ENCODE results near the gene EIF4B. TPM values are rescaled to one million over a fixed set of nuclear protein-coding genes. Genes with fewer than 3 reads are reported as not detected.

The EIF4B gene, protein sequence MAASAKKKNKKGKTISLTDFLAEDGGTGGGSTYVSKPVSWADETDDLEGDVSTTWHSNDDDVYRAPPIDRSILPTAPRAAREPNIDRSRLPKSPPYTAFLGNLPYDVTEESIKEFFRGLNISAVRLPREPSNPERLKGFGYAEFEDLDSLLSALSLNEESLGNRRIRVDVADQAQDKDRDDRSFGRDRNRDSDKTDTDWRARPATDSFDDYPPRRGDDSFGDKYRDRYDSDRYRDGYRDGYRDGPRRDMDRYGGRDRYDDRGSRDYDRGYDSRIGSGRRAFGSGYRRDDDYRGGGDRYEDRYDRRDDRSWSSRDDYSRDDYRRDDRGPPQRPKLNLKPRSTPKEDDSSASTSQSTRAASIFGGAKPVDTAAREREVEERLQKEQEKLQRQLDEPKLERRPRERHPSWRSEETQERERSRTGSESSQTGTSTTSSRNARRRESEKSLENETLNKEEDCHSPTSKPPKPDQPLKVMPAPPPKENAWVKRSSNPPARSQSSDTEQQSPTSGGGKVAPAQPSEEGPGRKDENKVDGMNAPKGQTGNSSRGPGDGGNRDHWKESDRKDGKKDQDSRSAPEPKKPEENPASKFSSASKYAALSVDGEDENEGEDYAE
- total RNA-seq (100 to 1,000 TPM; 730 to 777 TPM), polyA plus RNA-seq (100 to 1,000 TPM in 1 of 2 donors, 10 to 100 TPM in 1; 74.2 to 117 TPM)

DNA sequence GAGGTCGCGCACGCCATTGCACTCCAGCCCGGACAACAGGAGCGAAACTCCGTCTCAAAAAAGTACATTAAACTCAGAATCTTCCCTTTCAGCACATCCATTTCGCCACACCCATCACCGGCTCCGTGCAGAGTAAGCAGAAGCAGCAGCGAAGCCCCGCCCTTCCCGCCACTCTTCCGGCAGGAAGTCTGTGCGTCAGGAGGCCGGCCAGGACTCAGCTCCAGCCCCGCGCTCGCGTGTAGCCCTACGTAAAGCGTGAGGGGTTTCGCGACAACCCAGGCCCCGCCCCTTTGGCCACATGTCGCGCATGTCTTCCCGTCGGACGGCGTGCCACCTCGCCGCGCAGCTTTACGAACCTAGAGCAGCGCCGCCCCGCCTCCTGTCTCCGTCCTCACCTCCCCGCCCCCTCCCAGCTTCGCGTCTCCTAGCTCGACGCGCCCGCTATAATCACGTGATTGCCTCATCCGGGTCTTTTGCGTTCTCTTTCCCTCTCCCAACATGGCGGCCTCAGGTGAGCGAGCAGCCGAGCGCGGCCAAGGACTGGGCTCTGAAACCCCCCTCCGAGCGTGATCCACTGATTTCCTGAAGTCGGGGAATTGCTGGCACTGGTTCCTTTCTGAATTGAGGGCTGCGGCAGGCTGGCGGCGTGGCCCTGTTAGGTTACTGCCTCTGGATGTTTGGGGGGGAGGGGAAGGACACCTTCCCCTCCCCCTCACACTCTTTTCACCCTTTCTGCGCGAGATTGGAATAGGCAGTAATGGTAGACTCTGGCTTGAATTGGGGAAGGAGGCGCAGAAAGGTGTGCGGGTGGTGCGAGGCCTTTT is at the start of gene EIF4B:
EIF4B (plus strand) TSS at position 471 of the 824 bp plus-strand sequence; CDS start at position 499, 28 bp downstream.
- intact Hi-C loops (cut with micrococcal nuclease) = loop anchor here (1.0 to 2.0 kb wide), 7 partner anchors 41 to 721 kb away; partner anchors contain the start of genes ATF7, CALCOCO1, CSAD and PFDN5
- ChIA-PET CTCF (ENCODE audit: partially characterized antibody) (interaction anchor here (0.6 to 1.3 kb wide), 5 partner anchors 25 to 669 kb away, joined by 3 to 4 read pairs (median 3); partner anchors contain the start of genes ATP5MC2 and SOAT2), POLR2A (ENCODE audit: partially characterized antibody) (interaction anchor here (0.5 to 2.4 kb wide), 27 partner anchors 8 to 1274 kb away, joined by 3 to 22 read pairs (median 4); partner anchors contain the start of genes AAAS, CBX5, CSAD and HNRNPA1)
- H3K36me3 Mint-ChIP-seq = peaks cover 7 to 33% of the 10 kb centered on the region in 2 donors
- H3K4me1 Mint-ChIP-seq = peaks cover 26 to 58% (median 43%) of the 10 kb centered on the region in 4 donors
- Histone ChIP-seq H3K27me3 (ENCODE audit: insufficient read depth, low read length) (no peaks in the 10 kb centered on the region), H3K4me3 (ENCODE audit: low read length in 2 of 2) (peak within 1 kb of the TSS; percentile 99 to 100), H3K27ac (ENCODE audit: low read depth, low read length) (peak within 1 kb of the TSS; percentile 94), H3K4me1 (ENCODE audit: insufficient read depth, low read length) (peaks cover 51% of the 10 kb centered on the region), H3K9me3 (ENCODE audit: control insufficient read depth in 1 of 2, low read length in 2 of 2) (no peaks in the 10 kb centered on the region), H3K36me3 (ENCODE audit: insufficient read depth, low read length) (peaks cover 11% of the 10 kb centered on the region)
- peak within 1 kb of the TSS; percentile 99 to 100 (median 99) for H3K4me3 Mint-ChIP-seq
- peak; percentile 97 to 100 (median 100) for DNase-seq
- H3K27ac Mint-ChIP-seq = peak within 1 kb of the TSS; percentile 99 to 100 (median 99)
- H3K27me3 Mint-ChIP-seq = no peaks in the 10 kb centered on the region
- H3K9me3 Mint-ChIP-seq = peaks cover 0 to 7% (median 0%) of the 10 kb centered on the region in 8 donors

DNA sequence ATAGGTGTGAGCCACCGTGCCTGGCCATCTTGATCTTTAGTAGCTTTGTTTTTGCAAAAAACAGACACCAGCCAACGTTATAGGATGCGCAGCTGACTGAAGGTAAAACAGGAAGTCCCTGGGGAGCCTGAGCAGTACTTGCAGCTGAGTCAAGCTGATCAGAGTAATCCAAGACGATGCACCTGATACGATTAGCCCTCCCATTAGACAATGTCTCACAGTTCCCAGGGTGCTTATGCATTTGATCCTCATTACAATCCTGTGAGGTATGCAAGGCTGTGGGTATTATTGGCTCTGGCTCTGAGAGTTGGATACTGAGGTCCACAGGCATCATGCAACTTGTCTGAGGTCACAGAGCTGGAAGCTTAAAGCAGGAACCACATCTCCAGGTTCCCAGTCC is 49.3 kb upstream of the EIF4B start:
- no peaks in the 10 kb centered on the region for H3K4me1 ChIP-seq (ENCODE audit: insufficient read depth, low read length)
- CTCF ChIA-PET (ENCODE audit: partially characterized antibody) = interaction anchor here (0.7 to 2.8 kb wide), 5 partner anchors 21 to 77 kb away, joined by 3 to 9 read pairs (median 5); no protein-coding TSS in a partner anchor

DNA sequence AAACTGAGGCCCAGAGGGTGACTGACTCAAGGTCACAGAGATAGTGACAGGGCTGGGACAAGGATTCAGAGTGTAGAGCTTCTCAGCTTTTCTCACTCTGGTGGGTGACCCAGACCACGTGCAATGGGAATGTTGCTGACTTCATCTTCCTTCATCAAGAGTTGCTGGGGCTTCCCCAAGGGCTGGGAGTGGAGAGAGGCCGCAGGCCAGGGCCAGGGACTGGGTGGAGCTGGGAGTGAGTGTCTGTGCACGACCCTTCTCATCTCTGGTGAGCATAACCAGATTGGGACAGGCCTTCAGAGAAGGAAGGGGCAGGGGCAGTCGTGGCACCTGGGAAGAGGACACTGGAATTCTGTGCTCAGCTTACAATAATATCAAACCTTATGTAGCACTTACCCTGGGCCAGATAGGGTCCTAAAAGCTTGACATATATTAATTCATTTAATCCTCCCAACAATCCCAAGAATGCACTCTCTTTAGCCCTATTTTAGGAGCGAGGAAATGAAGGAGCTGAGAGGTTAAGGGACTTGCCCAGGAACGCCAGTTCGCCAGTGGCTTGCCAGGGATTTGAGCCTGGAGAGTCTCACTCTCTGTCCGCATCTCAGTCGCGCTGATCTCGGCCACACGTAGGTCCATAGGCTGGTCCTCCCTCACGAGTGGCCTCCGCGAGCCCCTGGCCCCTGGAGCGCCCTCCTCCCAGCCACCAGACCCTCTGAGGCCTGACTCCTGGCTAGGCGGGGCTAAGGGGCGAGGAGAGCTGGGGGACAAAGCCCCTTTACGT is 41.5 kb upstream of the EIF4B start:
- no peaks in the 10 kb centered on the region for H3K9me3 Mint-ChIP-seq
- ChIA-PET CTCF (ENCODE audit: partially characterized antibody) (interaction anchor here (2.3 to 2.5 kb wide), 2 partner anchors 16 to 80 kb away, joined by 10 read pairs; no protein-coding TSS in a partner anchor), POLR2A (ENCODE audit: partially characterized antibody) (no interaction called here)
- H3K4me3 ChIP-seq (ENCODE audit: low read length in 2 of 2) = no peak overlapping the region
- H3K27me3 Mint-ChIP-seq = peaks cover 7 to 18% of the 10 kb centered on the region in 2 donors
- H3K27ac Mint-ChIP-seq = no peak overlapping the region
- no peak overlapping the region for H3K4me3 Mint-ChIP-seq
- H3K36me3 Mint-ChIP-seq = no peaks in the 10 kb centered on the region
- no peaks in the 10 kb centered on the region for H3K4me1 ChIP-seq (ENCODE audit: insufficient read depth, low read length)
- intact Hi-C loops (cut with micrococcal nuclease) = no loop called here
- no peak for DNase-seq
- H3K4me1 Mint-ChIP-seq = no peaks in the 10 kb centered on the region
- no peaks in the 10 kb centered on the region for H3K27me3 ChIP-seq (ENCODE audit: insufficient read depth, low read length)
- H3K27ac ChIP-seq (ENCODE audit: low read depth, low read length) = no peak overlapping the region
- no peaks in the 10 kb centered on the region for H3K36me3 ChIP-seq (ENCODE audit: insufficient read depth, low read length)
- H3K9me3 ChIP-seq (ENCODE audit: control insufficient read depth in 1 of 2, low read length in 2 of 2) = no peaks in the 10 kb centered on the region

More for the DNA sequence above, 49.3 kb upstream of the EIF4B start:
- peaks cover 0 to 4% (median 0%) of the 10 kb centered on the region in 4 donors for H3K4me1 Mint-ChIP-seq
- Histone ChIP-seq H3K36me3 (ENCODE audit: insufficient read depth, low read length) (no peaks in the 10 kb centered on the region), H3K9me3 (ENCODE audit: control insufficient read depth in 1 of 2, low read length in 2 of 2) (no peaks in the 10 kb centered on the region), H3K27ac (ENCODE audit: low read depth, low read length) (no peak overlapping the region), H3K4me3 (ENCODE audit: low read length in 2 of 2) (no peak overlapping the region), H3K27me3 (ENCODE audit: insufficient read depth, low read length) (no peaks in the 10 kb centered on the region)
- POLR2A ChIA-PET (ENCODE audit: partially characterized antibody) = no interaction called here
- H3K9me3 Mint-ChIP-seq = no peaks in the 10 kb centered on the region
- H3K27me3 Mint-ChIP-seq = peaks cover 0 to 3% of the 10 kb centered on the region in 2 donors
- H3K4me3 Mint-ChIP-seq = peak overlapping the region in 1 of 8 donors; percentile 20
- H3K27ac Mint-ChIP-seq = no peak overlapping the region
- no peak for DNase-seq
- no peaks in the 10 kb centered on the region for H3K36me3 Mint-ChIP-seq
- intact Hi-C loops (cut with micrococcal nuclease) = no loop called here

DNA sequence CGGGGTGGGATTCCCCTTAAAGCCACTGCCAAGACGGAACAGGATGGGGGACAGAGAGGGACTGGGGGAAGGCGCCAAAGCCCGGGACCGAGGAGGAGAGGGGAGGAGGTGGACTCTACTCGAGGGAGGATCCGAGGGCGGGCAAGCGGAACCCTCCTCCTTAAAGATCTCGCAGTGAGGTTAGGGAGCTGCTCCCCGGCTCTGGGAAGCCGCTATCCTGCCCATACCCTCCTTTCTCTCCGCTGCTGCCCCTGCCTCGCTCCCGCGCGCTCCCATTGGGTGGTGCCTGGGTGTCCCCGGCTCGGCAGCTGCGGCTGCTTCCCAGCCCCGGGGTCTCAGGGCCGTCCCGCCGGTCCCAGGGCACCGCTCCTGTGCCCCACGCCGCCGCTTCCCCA is 40.9 kb upstream of the EIF4B start:
- Mint-ChIP-seq H3K4me1 (no peaks in the 10 kb centered on the region), H3K27me3 (peaks cover 5 to 18% of the 10 kb centered on the region in 2 donors), H3K9me3 (no peaks in the 10 kb centered on the region), H3K36me3 (no peaks in the 10 kb centered on the region), H3K4me3 (no peak overlapping the region), H3K27ac (no peak overlapping the region)
- no peak for DNase-seq
- H3K36me3 ChIP-seq (ENCODE audit: insufficient read depth, low read length) = no peaks in the 10 kb centered on the region
- POLR2A ChIA-PET (ENCODE audit: partially characterized antibody) = no interaction called here
- intact Hi-C loops (cut with micrococcal nuclease) = no loop called here
- CTCF ChIA-PET (ENCODE audit: partially characterized antibody) = interaction anchor here (2.5 kb wide), 1 partner anchor 15 kb away, joined by 10 read pairs; no protein-coding TSS in a partner anchor
- no peak overlapping the region for H3K4me3 ChIP-seq (ENCODE audit: low read length in 2 of 2)
- H3K4me1 ChIP-seq (ENCODE audit: insufficient read depth, low read length) = no peaks in the 10 kb centered on the region
- H3K27me3 ChIP-seq (ENCODE audit: insufficient read depth, low read length) = no peaks in the 10 kb centered on the region
- H3K9me3 ChIP-seq (ENCODE audit: control insufficient read depth in 1 of 2, low read length in 2 of 2) = no peaks in the 10 kb centered on the region
- no peak overlapping the region for H3K27ac ChIP-seq (ENCODE audit: low read depth, low read length)

DNA sequence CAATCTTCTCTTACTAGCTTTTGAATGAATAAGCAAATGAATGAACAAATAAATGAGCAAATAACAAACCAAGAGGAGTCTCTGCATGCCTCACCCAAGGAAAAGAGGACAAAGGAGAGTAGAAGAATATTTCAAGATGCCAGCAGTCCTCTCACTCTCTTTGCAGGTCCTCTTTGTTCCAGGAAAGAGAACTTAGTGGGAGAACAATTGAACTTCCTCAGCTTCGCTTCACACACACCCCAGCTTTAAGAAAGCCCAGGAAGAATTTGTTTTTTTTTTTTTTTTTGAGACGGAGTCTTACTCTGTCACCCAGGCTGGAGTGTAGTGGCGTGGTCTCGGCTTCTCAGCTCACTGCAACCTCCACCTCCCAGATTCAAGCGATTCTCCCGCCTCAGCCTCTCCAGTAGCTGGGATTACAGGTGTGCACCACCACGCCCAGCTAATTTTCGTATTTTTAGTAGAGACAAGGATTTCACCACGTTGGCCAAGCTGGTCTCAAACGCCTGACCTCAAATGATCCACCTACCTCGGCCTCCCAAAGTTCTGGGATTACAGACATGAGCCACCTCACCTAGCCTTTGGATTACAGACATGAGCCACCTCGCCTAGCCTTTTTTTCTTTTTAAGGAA is 37.0 kb upstream of the EIF4B start:
- intact Hi-C loops (cut with micrococcal nuclease) = no loop called here
- ChIA-PET POLR2A (ENCODE audit: partially characterized antibody) (no interaction called here), CTCF (ENCODE audit: partially characterized antibody) (interaction anchor here (1.1 to 1.9 kb wide), 3 partner anchors 10 to 89 kb away, joined by 3 to 16 read pairs (median 5); no protein-coding TSS in a partner anchor)
- no peaks in the 10 kb centered on the region for H3K9me3 ChIP-seq (ENCODE audit: control insufficient read depth in 1 of 2, low read length in 2 of 2)
- no peak overlapping the region for H3K27ac ChIP-seq (ENCODE audit: low read depth, low read length)
- Mint-ChIP-seq H3K4me3 (no peak overlapping the region), H3K27ac (no peak overlapping the region), H3K9me3 (no peaks in the 10 kb centered on the region), H3K4me1 (no peaks in the 10 kb centered on the region), H3K36me3 (no peaks in the 10 kb centered on the region), H3K27me3 (peaks cover 4 to 15% of the 10 kb centered on the region in 2 donors)
- no peaks in the 10 kb centered on the region for H3K4me1 ChIP-seq (ENCODE audit: insufficient read depth, low read length)
- no peak for DNase-seq
- no peaks in the 10 kb centered on the region for H3K27me3 ChIP-seq (ENCODE audit: insufficient read depth, low read length)
- H3K4me3 ChIP-seq (ENCODE audit: low read length in 2 of 2) = no peak overlapping the region
- H3K36me3 ChIP-seq (ENCODE audit: insufficient read depth, low read length) = no peaks in the 10 kb centered on the region
